Panc1 (cell line): ENCODE measurements around the gene DDX52. TPM values are rescaled to one million over a fixed set of nuclear protein-coding genes. Genes with fewer than 3 reads are reported as not detected.

Experiments used
- ATAC-seq: fragments of 200-7000 bp; cut with Tn5 transposase; 2 replicates; pipeline ENCODE4 v1.9.1; 2020; ENCODE audit warnings: mild to moderate bottlenecking, moderate library complexity
- Bru-seq: library from RNA; stranded (reverse); fragments of 400-500 nt; gene quantifications from one replicate; lab custom pipeline; 2021; lab: Mats Ljungman, UMichigan
- BruChase-seq, 2 experiments: library from RNA; stranded (reverse); fragments of 400-500 nt; gene quantifications; one replicate each; lab custom pipeline; 2021; lab: Mats Ljungman, UMichigan
- BruUV-seq: library from RNA; stranded (reverse); fragments of 400-500 nt; replicated peaks from 2 replicates; lab custom pipeline; 2021; lab: Mats Ljungman, UMichigan
- CTCF ChIA-PET: fragments of 300-600 bp; sonication (Branson Sonifier 250); formaldehyde crosslinking; loops from one replicate; lab custom pipeline; 2022; ENCODE audit warnings: antibody characterized with exemption; lab: Charles Lee
- POLR2A ChIA-PET: fragments of 300-600 bp; sonication (Branson Sonifier 250); formaldehyde crosslinking; loops from one replicate; lab custom pipeline; 2022; ENCODE audit warnings: antibody characterized with exemption; lab: Charles Lee
- DNase-seq: peaks from one replicate; pipeline ENCODE4 v3.0.0-alpha.2; 2010; ENCODE audit warnings: low read depth, low spot score
- H3K27ac ChIP-seq: 2 replicates; pipeline ENCODE4 v1.5.1; 2011; ENCODE audit warnings: mild to moderate bottlenecking, low read length, inconsistent platforms
- H3K27me3 ChIP-seq: fragments of 200-500 bp; sonication (Bioruptor generic); 2 replicates; pipeline ENCODE4 v1.6.0; 2014; ENCODE audit warnings: low read length, inconsistent platforms; ENCODE audit not compliant: control insufficient read depth, insufficient read depth
- H3K36me3 ChIP-seq: fragments of 200-500 bp; sonication (Bioruptor generic); 2 replicates; pipeline ENCODE4 v1.5.1; 2014; ENCODE audit warnings: inconsistent platforms, mild to moderate bottlenecking, low read length, moderate library complexity; ENCODE audit not compliant: control insufficient read depth, insufficient read depth
- H3K4me1 ChIP-seq: 2 replicates; pipeline ENCODE4 v1.5.1; 2011; ENCODE audit warnings: inconsistent platforms, mild to moderate bottlenecking, low read length, moderate library complexity; ENCODE audit not compliant: control insufficient read depth, insufficient read depth
- H3K4me3 ChIP-seq, 2 experiments: 2 replicates each; pipeline ENCODE4 v1.5.1; 2011 to 2012; ENCODE audit warnings: low read depth in 2 of 2, low read length in 2 of 2, mild to moderate bottlenecking in 2 of 2, inconsistent platforms in 1 of 2, moderate library complexity in 1 of 2
- H3K9me3 ChIP-seq: fragments of 200-500 bp; sonication (Bioruptor generic); 2 replicates; pipeline ENCODE4 v1.5.1; 2014; ENCODE audit warnings: low read depth, mild to moderate bottlenecking, inconsistent platforms, low read length, moderate library complexity; ENCODE audit not compliant: control insufficient read depth, insufficient read depth
- CTCF ChIP-seq: fragments of 450-650 bp; IDR thresholded peaks from 2 replicates; pipeline ENCODE4 v1.5.1; 2017; ENCODE audit warnings: mild to moderate bottlenecking
- POLR2AphosphoS5 ChIP-seq: IDR thresholded peaks from 2 replicates; pipeline ENCODE4 v1.6.1; 2012; ENCODE audit warnings: mild to moderate bottlenecking, low read depth, low read length, moderate library complexity
- REST ChIP-seq, 2 experiments: IDR thresholded peaks; 2 replicates each; pipeline ENCODE4 v1.6.1; 2011 to 2012; ENCODE audit warnings: low read depth in 2 of 2, control low read depth in 1 of 2, low read length in 1 of 2, mild to moderate bottlenecking in 1 of 2, moderate library complexity in 1 of 2; ENCODE audit not compliant: insufficient read depth in 1 of 2
- SIN3A ChIP-seq: IDR thresholded peaks from 2 replicates; pipeline ENCODE4 v1.6.1; 2012; ENCODE audit warnings: low read depth, mild to moderate bottlenecking, low read length, moderate library complexity, borderline replicate concordance; ENCODE audit not compliant: insufficient read depth
- TCF7L2 ChIP-seq: IDR thresholded peaks from 2 replicates; pipeline ENCODE4 v1.6.1; 2011; ENCODE audit warnings: mild to moderate bottlenecking, low read depth, low read length, inconsistent platforms
- in situ Hi-C: cut with HindIII; loops from 2 replicates; pipeline ENCODE4 v1.10.0; 2016; ENCODE audit warnings: low sequenced_read_pairs, low pct_unique_long_range_greater_than_20kb
- intact Hi-C: fragments of 100-400 bp; cut with micrococcal nuclease; formaldehyde crosslinking; loops from one replicate; pipeline ENCODE4 v1.10.0; 2022; ENCODE audit not compliant: unreplicated experiment
- long read RNA-seq: library from polyadenylated mRNA; unstranded; transcript quantifications from one replicate; pipeline ENCODE4 v2.0.0, GENCODE V29; 2021; ENCODE audit not compliant: unreplicated experiment
- polyA plus RNA-seq: library from polyadenylated mRNA; unstranded; fragments of >200 nt; gene quantifications from one replicate; pipeline ENCODE4 v1.2.1, GENCODE V29; 2012; ENCODE audit warnings: missing spikeins; ENCODE audit not compliant: insufficient read length
- total RNA-seq: library from RNA; stranded (reverse); gene quantifications from one replicate; pipeline ENCODE4 v1.2.1, GENCODE V29; 2021; ENCODE audit not compliant: unreplicated experiment

The DDX52 gene
- total RNA-seq (16.5 TPM), Bru-seq, nascent RNA (percentile 72 among the genes with signal in this experiment), BruChase-seq, experiment 1, labeled RNA remaining after a 2-hour chase (percentile 73 among the genes with signal in this experiment), BruChase-seq, experiment 2, labeled RNA remaining after a 6-hour chase (percentile 78 among the genes with signal in this experiment)
- polyA plus RNA-seq: 7.4 TPM
- long read RNA-seq, full-length matches to known transcripts: 23 of 33 reads
- long read RNA-seq, partial matches to known transcripts: 4 of 33 reads
- long read RNA-seq, other reads (novel, unspliced or antisense): 6 of 33 reads

GRCh38 chr17:37643118-37643766 is at the start of gene DDX52:
Gene DDX52, minus strand, starts transcription at chr17:37643446. Its CDS starts 26 bp downstream, at chr17:37643420.
- DNase-seq (peak; percentile 24), ATAC-seq (peak; percentile 99)
- Histone ChIP-seq H3K4me1 (peaks cover 8% of the 10 kb centered on the region), H3K9me3 (no peaks in the 10 kb centered on the region), H3K36me3 (peaks cover 5% of the 10 kb centered on the region; the same call in 1 of the 2 replicates), H3K4me3 (peak within 1 kb of the TSS; percentile 59 to 70), H3K27me3 (peaks cover 3% of the 10 kb centered on the region; the same call in 1 of the 2 replicates), H3K27ac (peak within 1 kb of the TSS; percentile 75)
- TF ChIP-seq REST (IDR thresholded peaks at IDR 0.05; ENCODE audit: insufficient read depth in 1 of 2, low read depth in 2 of 2, low read length in 1 of 2) (no peak), POLR2AphosphoS5 (peak; percentile 56; the same call in 1 of the 2 replicates)
- CTCF ChIA-PET: no interaction called here
- POLR2A ChIA-PET: no interaction called here
- intact Hi-C loops: no loop called here
- in situ Hi-C loops: no loop called here
- no TSS peak for BruUV-seq

- Histone ChIP-seq H3K36me3 (no peaks in the 10 kb centered on the region), H3K27me3 (no peaks in the 10 kb centered on the region), H3K4me3 (no peak overlapping the region), H3K4me1 (no peaks in the 10 kb centered on the region), H3K9me3 (no peaks in the 10 kb centered on the region), H3K27ac (no peak overlapping the region)
- POLR2A ChIA-PET: no interaction called here
- no peak for TF ChIP-seq CTCF
- no peak for TF ChIP-seq SIN3A
- no peak for TF ChIP-seq REST (IDR thresholded peaks at IDR 0.05; ENCODE audit: insufficient read depth in 1 of 2, low read depth in 2 of 2, low read length in 1 of 2)
- no peak for TF ChIP-seq TCF7L2
- TF ChIP-seq POLR2AphosphoS5: no peak
- intact Hi-C loops: no loop called here
- BruUV-seq: no TSS peak
- in situ Hi-C loops: no loop called here
- DNase-seq: no peak
- CTCF ChIA-PET: no interaction called here
- ATAC-seq: no peak
Observed at GRCh38 chr17:37691807-37692206, 48.6 kb upstream of the DDX52 start.
